DND-41 (cell line): ENCODE measurements around the gene TSPYL2.

Source experiments
- ATAC-seq: fragments of 200-7000 bp; cut with Tn5 transposase; 3 replicates; pipeline ENCODE4 v1.9.1; 2021; ENCODE audit warnings: low read depth; ENCODE audit not compliant: insufficient read depth
- DNase-seq: peaks from one replicate; pipeline ENCODE4 v3.0.0-alpha.2; 2020
- H2AFZ ChIP-seq: 2 replicates; pipeline ENCODE4 v1.6.0; 2012; ENCODE audit warnings: low read depth, low read length
- H3K27ac ChIP-seq: 2 replicates; pipeline ENCODE4 v1.5.1; 2012; ENCODE audit warnings: low read length, inconsistent platforms
- H3K27me3 ChIP-seq: fragments of 200-600 bp; sonication (generic); 2 replicates; pipeline ENCODE4 v1.6.0; 2012; ENCODE audit warnings: low read length, mild to moderate bottlenecking, inconsistent platforms; ENCODE audit not compliant: insufficient read depth, poor library complexity
- H3K36me3 ChIP-seq: 2 replicates; pipeline ENCODE4 v1.5.1; 2012; ENCODE audit warnings: low read length, inconsistent platforms; ENCODE audit not compliant: insufficient read depth
- H3K4me1 ChIP-seq: 2 replicates; pipeline ENCODE4 v1.5.1; 2012; ENCODE audit warnings: mild to moderate bottlenecking, low read length; ENCODE audit not compliant: insufficient read depth
- H3K4me2 ChIP-seq: 2 replicates; pipeline ENCODE4 v1.6.0; 2012; ENCODE audit warnings: mild to moderate bottlenecking, moderate library complexity, low read length, inconsistent platforms; ENCODE audit not compliant: insufficient read depth
- H3K4me3 ChIP-seq, 2 experiments: fragments of 200-600 bp in 1 of 2; shearing (Covaris generic) in 1 of 2; 2 replicates each; pipeline ENCODE4 v1.5.1; 2012 to 2016; ENCODE audit warnings: inconsistent platforms in 2 of 2, low read length in 2 of 2, mild to moderate bottlenecking in 2 of 2, low read depth in 1 of 2, moderate library complexity in 1 of 2
- H3K79me2 ChIP-seq: 2 replicates; pipeline ENCODE4 v1.6.0; 2012; ENCODE audit warnings: low read length, inconsistent platforms; ENCODE audit not compliant: insufficient read depth
- H3K9ac ChIP-seq: 2 replicates; pipeline ENCODE4 v1.6.0; 2012; ENCODE audit warnings: low read depth, mild to moderate bottlenecking, inconsistent platforms, low read length, moderate library complexity
- H3K9me3 ChIP-seq: 2 replicates; pipeline ENCODE4 v1.5.1; 2012; ENCODE audit warnings: low read length, moderate library complexity, mild to moderate bottlenecking, inconsistent platforms; ENCODE audit not compliant: insufficient read depth, severe bottlenecking
- H4K20me1 ChIP-seq: 2 replicates; pipeline ENCODE4 v1.6.0; 2012; ENCODE audit warnings: low read length; ENCODE audit not compliant: insufficient read depth
- EZH2 ChIP-seq: IDR thresholded peaks from 3 replicates; pipeline ENCODE4 v1.6.1; 2012; ENCODE audit warnings: borderline replicate concordance, low read depth, mild to moderate bottlenecking, moderate library complexity, low read length, inconsistent platforms; ENCODE audit not compliant: severe bottlenecking
- TF ChIP-seq, protein P1 (sequence below): IDR thresholded peaks from 2 replicates; pipeline ENCODE4 v1.5.1; 2012; ENCODE audit warnings: borderline replicate concordance, low read length, moderate library complexity, mild to moderate bottlenecking; ENCODE audit not compliant: poor library complexity, severe bottlenecking; ENCODE audit errors: extremely low read depth

TSPYL2 gene

DNA sequence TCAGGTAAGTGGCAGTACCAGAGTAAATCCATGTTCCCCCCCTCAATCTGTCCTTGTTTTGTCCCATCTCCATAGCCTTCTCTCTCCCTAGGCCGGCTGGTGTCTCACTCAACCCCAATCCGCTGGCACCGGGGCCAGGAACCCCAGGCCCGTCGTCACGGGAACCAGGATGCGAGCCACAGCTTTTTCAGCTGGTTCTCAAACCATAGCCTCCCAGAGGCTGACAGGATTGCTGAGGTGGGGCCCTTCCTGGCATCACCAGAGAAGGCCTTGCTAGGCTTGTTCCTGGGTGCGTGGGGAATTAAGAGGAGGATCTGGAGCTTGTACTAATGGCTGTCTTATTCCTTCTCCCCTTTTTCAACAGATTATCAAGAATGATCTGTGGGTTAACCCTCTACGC lies 2.7 kb downstream of the TSPYL2 start:
- H3K9ac ChIP-seq = no peak overlapping the region
- H3K27me3 ChIP-seq = no peaks in the 10 kb centered on the region
- H3K36me3 ChIP-seq = peaks cover 34% of the 10 kb centered on the region
- no peak overlapping the region for H3K27ac ChIP-seq
- H3K4me1 ChIP-seq = peaks cover 19% of the 10 kb centered on the region
- ATAC-seq (no peak), DNase-seq (no peak)
- no peak overlapping the region for H3K4me3 ChIP-seq
- no peak overlapping the region for H3K4me2 ChIP-seq
- TF ChIP-seq EZH2 = no peak
- TF ChIP-seq, protein P1, sequence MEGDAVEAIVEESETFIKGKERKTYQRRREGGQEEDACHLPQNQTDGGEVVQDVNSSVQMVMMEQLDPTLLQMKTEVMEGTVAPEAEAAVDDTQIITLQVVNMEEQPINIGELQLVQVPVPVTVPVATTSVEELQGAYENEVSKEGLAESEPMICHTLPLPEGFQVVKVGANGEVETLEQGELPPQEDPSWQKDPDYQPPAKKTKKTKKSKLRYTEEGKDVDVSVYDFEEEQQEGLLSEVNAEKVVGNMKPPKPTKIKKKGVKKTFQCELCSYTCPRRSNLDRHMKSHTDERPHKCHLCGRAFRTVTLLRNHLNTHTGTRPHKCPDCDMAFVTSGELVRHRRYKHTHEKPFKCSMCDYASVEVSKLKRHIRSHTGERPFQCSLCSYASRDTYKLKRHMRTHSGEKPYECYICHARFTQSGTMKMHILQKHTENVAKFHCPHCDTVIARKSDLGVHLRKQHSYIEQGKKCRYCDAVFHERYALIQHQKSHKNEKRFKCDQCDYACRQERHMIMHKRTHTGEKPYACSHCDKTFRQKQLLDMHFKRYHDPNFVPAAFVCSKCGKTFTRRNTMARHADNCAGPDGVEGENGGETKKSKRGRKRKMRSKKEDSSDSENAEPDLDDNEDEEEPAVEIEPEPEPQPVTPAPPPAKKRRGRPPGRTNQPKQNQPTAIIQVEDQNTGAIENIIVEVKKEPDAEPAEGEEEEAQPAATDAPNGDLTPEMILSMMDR = no peak
- peaks cover 8% of the 10 kb centered on the region for H4K20me1 ChIP-seq
- H2AFZ ChIP-seq = no peak overlapping the region
- peaks cover 20% of the 10 kb centered on the region for H3K79me2 ChIP-seq
- H3K9me3 ChIP-seq = no peaks in the 10 kb centered on the region

DNA sequence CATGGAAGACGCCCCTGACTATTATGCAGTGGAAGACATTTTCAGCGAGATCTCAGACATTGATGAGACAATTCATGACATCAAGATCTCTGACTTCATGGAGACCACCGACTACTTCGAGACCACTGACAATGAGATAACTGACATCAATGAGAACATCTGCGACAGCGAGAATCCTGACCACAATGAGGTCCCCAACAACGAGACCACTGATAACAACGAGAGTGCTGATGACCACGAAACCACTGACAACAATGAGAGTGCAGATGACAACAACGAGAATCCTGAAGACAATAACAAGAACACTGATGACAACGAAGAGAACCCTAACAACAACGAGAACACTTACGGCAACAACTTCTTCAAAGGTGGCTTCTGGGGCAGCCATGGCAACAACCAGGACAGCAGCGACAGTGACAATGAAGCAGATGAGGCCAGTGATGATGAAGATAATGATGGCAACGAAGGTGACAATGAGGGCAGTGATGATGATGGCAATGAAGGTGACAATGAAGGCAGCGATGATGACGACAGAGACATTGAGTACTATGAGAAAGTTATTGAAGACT lies 3.6 kb downstream of the TSPYL2 start:
- Histone ChIP-seq H3K27me3 (no peaks in the 10 kb centered on the region), H3K4me3 (no peak overlapping the region), H3K4me2 (no peak overlapping the region), H3K27ac (no peak overlapping the region), H2AFZ (no peak overlapping the region), H3K36me3 (peaks cover 34% of the 10 kb centered on the region), H3K79me2 (peaks cover 20% of the 10 kb centered on the region), H3K9ac (no peak overlapping the region), H3K4me1 (peaks cover 19% of the 10 kb centered on the region), H3K9me3 (no peaks in the 10 kb centered on the region), H4K20me1 (peaks cover 8% of the 10 kb centered on the region)
- no peak for TF ChIP-seq EZH2
- TF ChIP-seq, protein P1 = no peak
- ATAC-seq (no peak), DNase-seq (no peak)

DNA sequence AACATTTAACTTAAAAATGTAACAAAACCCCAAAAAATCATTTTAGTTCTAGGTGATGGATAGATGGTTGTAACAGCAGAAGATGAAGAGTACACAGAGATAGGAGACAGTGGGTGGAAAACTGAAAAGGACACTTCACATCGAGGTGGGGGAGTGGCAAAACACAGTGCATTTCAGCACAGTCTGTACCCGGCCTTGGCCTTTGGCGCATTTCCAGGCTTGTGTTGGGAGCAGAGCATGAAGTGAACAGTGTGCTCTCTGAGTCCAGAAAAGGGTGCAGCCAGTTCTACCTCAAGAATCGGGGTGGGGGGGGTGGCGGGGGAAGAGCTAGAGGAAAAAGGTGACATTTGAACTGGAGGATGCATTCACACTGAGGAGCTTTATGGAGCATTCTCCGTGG lies 4.3 kb downstream of the TSPYL2 start:
- Histone ChIP-seq H3K4me1 (peaks cover 19% of the 10 kb centered on the region), H3K4me3 (no peak overlapping the region), H2AFZ (no peak overlapping the region), H3K9ac (no peak overlapping the region), H3K27me3 (no peaks in the 10 kb centered on the region), H4K20me1 (peaks cover 8% of the 10 kb centered on the region), H3K36me3 (peaks cover 34% of the 10 kb centered on the region), H3K79me2 (peaks cover 20% of the 10 kb centered on the region), H3K4me2 (no peak overlapping the region), H3K27ac (no peak overlapping the region), H3K9me3 (no peaks in the 10 kb centered on the region)
- ATAC-seq (no peak), DNase-seq (no peak)
- TF ChIP-seq, protein P1 = no peak
- TF ChIP-seq EZH2 = no peak

DNA sequence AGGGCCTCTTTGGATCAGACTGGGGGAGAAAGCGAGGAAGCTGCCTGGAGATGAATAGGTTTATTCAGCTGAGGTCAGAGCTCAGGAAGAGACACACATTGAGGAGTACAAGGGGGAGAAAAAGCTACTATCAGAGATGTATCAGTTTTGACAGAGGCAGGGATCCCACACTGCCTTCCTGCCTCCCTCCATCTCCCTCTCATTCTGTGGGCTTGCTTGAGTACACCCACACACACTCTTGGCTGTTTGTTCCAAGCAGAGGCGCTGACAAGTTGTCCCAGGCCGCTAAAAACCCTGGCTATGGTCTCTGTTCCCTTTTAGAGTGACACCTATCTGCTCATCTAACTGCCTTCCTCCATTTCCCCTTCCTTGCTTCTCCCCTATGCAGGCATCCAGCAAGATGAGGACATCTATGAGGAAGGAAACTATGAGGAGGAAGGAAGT lies 5.2 kb downstream of the TSPYL2 start:
- Histone ChIP-seq H3K4me2 (no peak overlapping the region), H3K27me3 (no peaks in the 10 kb centered on the region), H3K9me3 (no peaks in the 10 kb centered on the region), H3K4me3 (no peak overlapping the region), H3K27ac (no peak overlapping the region), H4K20me1 (peaks cover 8% of the 10 kb centered on the region), H2AFZ (no peak overlapping the region), H3K9ac (no peak overlapping the region), H3K4me1 (peaks cover 19% of the 10 kb centered on the region), H3K36me3 (peaks cover 34% of the 10 kb centered on the region), H3K79me2 (peaks cover 20% of the 10 kb centered on the region)
- TF ChIP-seq, protein P1 = no peak
- TF ChIP-seq EZH2 = no peak
- ATAC-seq = no peak
- no peak for DNase-seq
